Subcutaneous adipose tissue (tissue), 4 donors: ENCODE data around the gene CNNM4. TPM values are rescaled to one million over a fixed set of nuclear protein-coding genes. Genes with fewer than 3 reads are reported as not detected.

Experiments used
- CTCF ChIP-seq: fragments of 450-650 bp; IDR thresholded peaks from one replicate; pipeline ENCODE4 v1.5.1; 2016; ENCODE audit warnings: low read depth, mild to moderate bottlenecking, control low read depth, antibody characterized with exemption, moderate library complexity
- total RNA-seq, 4 donors: library from RNA; depleted of rRNA; stranded (reverse); fragments of >200 nt; gene quantifications; one replicate each; pipeline ENCODE4 v1.1.0, GENCODE V29; 2016

Gene CNNM4
- total RNA-seq, 4 donors from 2014 or later: 2.0 to 3.7 (median 2.7) TPM

- no peak for TF ChIP-seq CTCF
Measured at GRCh38 chr2:96847586-96847985, 86.9 kb downstream of the CNNM4 start.

GRCh38 chr2:96848264-96848663 lies 87.6 kb downstream of the CNNM4 start:
- TF ChIP-seq CTCF: no peak

GRCh38 chr2:96852667-96853066 lies 92.0 kb downstream of the CNNM4 start:
- no peak for TF ChIP-seq CTCF

DNA sequence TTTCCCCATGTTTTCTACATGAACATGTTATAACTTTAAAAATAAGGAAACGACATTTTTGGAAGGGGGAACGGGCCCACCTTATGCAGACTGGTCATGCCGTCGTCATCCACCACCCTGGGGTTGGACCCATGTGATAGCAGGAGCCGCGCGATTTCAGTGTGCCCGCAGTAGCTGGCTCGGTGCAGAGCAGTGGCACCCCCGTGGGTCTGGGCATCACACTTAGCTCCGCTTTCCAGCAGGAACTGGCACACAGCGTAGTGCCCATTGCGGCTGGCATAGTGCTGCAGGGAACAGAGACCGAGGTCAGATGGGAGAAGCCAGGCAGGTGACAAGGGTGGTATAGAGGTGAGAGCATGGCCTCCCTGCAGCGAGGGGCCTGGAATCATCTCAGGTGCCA lies 92.6 kb downstream of the CNNM4 start:
- no peak for TF ChIP-seq CTCF

- TF ChIP-seq CTCF: no peak
Measured at GRCh38 chr2:96856776-96857666, 96.3 kb downstream of the CNNM4 start.

GRCh38 chr2:96857667-96858372 lies 97.1 kb downstream of the CNNM4 start, which contains the start of gene ANKRD39:
Gene ANKRD39, minus strand, starts transcription at chr2:96858016. Its CDS starts 29 bp downstream, at chr2:96857987.
- TF ChIP-seq CTCF: no peak

DNA sequence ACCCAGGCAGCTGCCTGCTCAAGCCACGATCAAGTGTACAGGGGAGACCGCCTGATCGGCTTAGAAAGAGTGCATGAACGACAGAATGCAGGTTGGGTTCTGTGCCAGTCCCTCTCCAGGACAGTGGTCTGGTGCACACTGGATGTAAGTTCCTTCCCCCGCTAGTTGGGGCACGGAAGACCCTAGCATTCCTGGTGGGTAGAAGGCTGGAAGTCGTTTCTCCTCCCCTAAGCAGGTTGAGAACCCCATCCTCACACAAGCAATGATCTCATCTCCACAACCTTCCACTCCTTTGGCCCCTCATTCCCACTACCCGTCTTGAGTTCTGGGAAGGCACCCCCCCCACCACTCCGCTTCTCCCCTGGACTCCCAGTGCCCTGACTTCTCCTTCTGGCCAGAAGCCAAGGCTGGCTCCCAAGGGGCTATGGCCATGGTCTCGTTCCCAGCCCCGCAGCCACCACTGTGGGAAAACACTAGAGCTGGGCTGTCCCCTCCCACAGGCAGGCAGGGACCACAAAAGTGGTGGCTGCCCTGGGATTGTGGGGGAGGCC lies 98.5 kb downstream of the CNNM4 start:
- no peak for TF ChIP-seq CTCF
